Measurements from ENCODE around the gene HTRA2. TPM values are rescaled to one million over a fixed set of nuclear protein-coding genes. Genes with fewer than 3 reads are reported as not detected.

HTRA2 gene
- total and polyA plus RNA-seq, 9 of the 15 experiments (the other 6 are each of a cell fraction or from before 2014, with no cell fraction given): 54.2 to 71.2 (median 65.8) TPM

DNA sequence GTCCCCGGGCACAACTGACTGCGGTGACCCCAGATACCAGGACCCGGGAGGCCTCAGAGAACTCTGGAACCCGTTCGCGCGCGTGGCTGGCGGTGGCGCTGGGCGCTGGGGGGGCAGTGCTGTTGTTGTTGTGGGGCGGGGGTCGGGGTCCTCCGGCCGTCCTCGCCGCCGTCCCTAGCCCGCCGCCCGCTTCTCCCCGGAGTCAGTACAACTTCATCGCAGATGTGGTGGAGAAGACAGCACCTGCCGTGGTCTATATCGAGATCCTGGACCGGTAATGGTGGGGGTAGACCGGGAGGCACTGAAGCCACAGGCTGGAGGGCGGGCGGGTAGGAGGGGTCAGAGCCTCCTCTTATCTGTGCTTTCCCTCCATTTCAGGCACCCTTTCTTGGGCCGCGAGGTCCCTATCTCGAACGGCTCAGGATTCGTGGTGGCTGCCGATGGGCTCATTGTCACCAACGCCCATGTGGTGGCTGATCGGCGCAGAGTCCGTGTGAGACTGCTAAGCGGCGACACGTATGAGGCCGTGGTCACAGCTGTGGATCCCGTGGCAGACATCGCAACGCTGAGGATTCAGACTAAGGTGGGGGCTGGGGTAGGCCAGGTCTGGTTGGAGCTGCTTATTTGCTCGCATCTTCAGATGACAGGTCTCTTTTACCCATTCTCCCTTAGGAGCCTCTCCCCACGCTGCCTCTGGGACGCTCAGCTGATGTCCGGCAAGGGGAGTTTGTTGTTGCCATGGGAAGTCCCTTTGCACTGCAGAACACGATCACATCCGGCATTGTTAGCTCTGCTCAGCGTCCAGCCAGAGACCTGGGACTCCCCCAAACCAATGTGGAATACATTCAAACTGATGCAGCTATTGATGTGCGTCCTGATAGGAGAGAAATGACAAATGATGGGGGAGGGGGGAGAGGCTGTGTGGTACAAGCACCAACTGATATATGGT is 780 bp downstream of the HTRA2 start (continued):
- TF ChIP-seq ETV6 (IDR thresholded peaks at IDR 0.05; ENCODE audit: borderline replicate concordance in 1 of 2, low read depth in 2 of 2, low read length in 1 of 2) (no peak), ETV6 (CRISPR knock-in tag; IDR thresholded peaks at IDR 0.05; ENCODE audit: borderline replicate concordance) (no peak), BHLHE40 (IDR thresholded peaks at IDR 0.05; ENCODE audit: low read length) (peak; percentile 66), FOSL1 (tag; conservative IDR thresholded peaks at IDR 0.05) (peak; percentile 15; the same call in 1 of the 2 replicates), ATF3 (IDR thresholded peaks at IDR 0.05) (no peak), ATF3 (CRISPR knock-in tag; conservative IDR thresholded peaks at IDR 0.05) (no peak), E2F3 (CRISPR knock-in tag; IDR thresholded peaks at IDR 0.05) (peak; percentile 79), MAZ (CRISPR knock-in tag; conservative IDR thresholded peaks at IDR 0.05 in 1 of 2, IDR thresholded peaks at IDR 0.05 in 1 of 2) (peak; percentile 20 to 77; a peak in 3 of 4 replicates), ZFX (CRISPR knock-in tag; IDR thresholded peaks at IDR 0.05) (peak; percentile 32), NFIC (IDR thresholded peaks at IDR 0.05) (peak; percentile 66; the same call in 1 of the 2 replicates), ZNF592 (IDR thresholded peaks at IDR 0.05) (peak; percentile 91), TEAD4 (IDR thresholded peaks at IDR 0.05; ENCODE audit: low read length) (peak; percentile 85), TEAD4 (CRISPR knock-in tag; IDR thresholded peaks at IDR 0.05; ENCODE audit: borderline replicate concordance) (no peak), CREB3 (tag; conservative IDR thresholded peaks at IDR 0.05; ENCODE audit: low read depth) (no peak), HMGN3 (IDR thresholded peaks at IDR 0.05; ENCODE audit: borderline replicate concordance, extremely low read depth, insufficient read length, low read depth, low read length) (peak; percentile 53)
- TF ChIP-seq, protein P1, sequence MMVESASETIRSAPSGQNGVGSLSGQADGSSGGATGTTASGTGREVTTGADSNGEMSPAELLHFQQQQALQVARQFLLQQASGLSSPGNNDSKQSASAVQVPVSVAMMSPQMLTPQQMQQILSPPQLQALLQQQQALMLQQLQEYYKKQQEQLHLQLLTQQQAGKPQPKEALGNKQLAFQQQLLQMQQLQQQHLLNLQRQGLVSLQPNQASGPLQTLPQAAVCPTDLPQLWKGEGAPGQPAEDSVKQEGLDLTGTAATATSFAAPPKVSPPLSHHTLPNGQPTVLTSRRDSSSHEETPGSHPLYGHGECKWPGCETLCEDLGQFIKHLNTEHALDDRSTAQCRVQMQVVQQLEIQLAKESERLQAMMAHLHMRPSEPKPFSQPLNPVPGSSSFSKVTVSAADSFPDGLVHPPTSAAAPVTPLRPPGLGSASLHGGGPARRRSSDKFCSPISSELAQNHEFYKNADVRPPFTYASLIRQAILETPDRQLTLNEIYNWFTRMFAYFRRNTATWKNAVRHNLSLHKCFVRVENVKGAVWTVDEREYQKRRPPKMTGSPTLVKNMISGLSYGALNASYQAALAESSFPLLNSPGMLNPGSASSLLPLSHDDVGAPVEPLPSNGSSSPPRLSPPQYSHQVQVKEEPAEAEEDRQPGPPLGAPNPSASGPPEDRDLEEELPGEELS (CRISPR knock-in tag; IDR thresholded peaks at IDR 0.05; ENCODE audit: borderline replicate concordance): no peak

Measured in K562 (cell line).